HG02798 (cell line): ENCODE results near the gene GNA12.
"Not testable (repeated sequence)": the region's sequence is repeated elsewhere in the genome, so short reads cannot be mapped to it uniquely, and the experiment has no call there.

Experiments used
- ATAC-seq: cut with Tn5 transposase; IDR thresholded peaks from one replicate; pipeline ENCODE4 v1.9.1; 2021; ENCODE audit warnings: mild to moderate bottlenecking; ENCODE audit not compliant: unreplicated experiment, poor library complexity

The GNA12 gene

DNA sequence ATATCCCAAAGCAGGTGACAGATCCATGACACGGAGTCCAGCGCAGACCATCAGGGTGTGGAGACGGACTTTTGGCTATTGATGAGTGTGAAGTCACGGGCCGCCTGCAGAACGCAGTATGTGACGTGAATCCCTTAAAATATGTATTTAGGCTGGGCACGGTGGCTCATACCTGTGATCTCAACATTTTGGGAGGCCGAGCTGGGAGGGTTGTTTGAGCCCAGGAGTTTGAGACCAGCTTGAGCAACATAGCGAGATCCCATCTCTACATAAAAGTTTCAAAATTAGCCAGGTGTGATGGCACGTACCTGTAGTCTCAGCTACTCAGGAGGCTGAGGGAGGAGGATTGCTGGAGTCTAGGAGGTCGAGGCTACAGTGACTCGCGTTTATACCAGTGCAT is 158.0 kb downstream of the GNA12 start:
- no peak for ATAC-seq

DNA sequence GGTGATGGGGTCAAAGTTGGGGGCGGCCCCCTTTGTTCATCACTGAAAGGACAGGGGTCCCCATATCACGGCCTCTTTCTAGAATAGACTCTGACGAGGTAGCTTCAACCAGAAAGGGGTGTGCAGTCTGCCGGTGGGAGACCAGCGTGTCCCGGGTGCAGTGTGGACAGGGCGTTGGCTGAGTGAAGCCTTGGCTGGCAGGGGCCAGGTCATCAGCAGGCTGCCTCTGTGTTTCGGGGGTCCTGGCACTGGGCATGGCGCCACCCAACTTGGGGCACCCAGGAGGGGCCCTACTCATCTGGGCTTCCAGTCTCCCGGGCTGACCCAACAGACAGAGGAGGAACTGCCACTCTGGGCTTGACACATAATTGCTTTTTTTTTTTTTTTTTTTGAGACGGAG is 159.6 kb downstream of the GNA12 start:
- no peak for ATAC-seq

DNA sequence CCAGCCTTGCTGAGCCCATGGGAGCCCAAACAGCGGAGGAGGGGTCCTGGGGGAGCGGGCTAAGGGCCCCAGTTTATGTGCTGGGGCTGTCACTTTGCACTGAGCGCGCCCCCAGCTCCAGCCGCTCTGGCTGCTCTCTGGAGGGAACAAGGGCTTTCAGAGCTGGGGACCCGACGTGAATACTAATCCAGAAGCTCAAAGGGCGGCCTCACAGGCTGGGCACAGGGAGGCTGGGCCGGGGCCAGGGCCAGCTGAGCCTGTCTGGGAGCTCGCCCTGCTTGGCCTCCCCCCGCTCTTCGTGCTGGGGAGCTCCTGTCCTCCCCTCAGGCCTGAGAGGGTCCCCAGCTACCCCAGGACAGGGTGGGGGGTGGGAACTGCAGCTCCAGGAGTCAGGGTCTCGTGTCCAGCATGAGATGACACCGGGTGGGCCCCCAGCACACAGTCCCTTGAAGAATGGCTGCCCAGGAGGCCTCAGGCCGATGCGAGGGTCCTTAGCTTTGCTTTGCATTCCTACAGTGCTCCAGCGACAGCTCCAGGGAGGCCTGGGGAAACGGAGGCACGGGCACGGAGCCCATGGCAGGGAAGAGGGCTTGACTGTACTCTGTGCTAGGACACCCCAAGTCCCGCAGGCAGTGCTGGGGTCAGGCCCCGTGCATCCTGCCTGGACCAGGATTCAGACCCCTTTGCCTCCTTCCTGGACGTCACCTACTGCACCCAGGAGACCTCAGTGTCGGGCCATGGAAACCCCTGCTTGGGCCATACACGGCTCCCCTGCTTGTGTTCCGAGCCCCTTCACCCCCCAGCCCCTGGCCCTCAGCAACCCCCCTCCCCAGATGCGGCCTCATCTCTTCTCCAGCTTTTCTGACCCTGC is 161.9 kb downstream of the GNA12 start:
- no peak for ATAC-seq

DNA sequence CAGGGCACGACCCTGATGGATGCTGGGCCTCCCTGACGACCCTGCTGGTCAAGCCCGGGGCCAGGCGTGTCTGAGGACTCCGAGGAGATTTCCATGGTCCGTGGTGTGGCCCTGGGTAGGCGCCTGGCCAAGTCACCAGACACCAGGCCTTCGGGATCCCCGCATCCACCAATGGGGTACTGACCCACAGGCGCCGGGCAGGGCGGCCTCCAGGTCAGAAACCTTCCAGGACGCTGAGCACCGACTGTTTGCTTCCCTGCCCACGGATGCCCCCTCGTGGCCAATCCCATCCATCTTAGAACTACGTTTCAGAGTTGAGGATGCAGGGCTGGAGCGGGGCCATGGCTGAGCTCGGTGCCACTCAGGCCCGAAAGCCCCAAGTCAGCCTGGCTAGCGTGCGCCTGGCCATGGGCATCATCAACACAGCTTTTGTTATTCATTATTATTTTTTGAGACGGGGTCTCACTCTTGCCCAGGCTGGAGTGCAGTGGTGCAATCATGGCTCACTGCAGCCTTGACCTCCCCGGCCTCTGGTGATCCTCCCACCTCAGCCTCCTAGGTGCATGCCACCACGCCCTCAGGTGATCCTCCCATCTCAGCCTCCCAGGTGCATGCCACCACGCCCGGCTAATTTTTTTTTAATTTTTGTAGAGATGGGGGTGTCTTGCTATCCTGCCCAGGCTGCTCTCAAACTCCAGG is 163.2 kb downstream of the GNA12 start:
- ATAC-seq = no peak

DNA sequence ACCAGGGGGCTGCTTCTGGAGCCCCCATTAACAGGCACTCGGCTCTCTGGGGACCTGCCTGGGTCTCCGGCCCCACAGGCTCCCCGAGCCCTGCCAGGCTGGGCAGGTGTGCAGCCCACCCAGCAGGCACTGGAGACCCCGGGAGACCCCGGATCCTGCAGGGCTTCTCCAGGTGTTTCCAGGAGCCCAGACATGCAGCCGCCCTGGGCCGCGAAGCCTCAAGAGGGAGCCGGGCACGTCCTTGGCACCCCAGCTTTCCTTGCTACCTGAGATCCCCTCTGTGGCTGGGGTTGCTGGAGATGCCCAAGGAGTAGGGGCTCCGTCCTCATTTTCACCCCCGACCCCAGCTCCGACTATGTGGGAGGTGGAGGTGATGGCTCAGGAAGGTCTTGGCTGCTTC is 163.9 kb downstream of the GNA12 start:
- ATAC-seq = no peak

DNA sequence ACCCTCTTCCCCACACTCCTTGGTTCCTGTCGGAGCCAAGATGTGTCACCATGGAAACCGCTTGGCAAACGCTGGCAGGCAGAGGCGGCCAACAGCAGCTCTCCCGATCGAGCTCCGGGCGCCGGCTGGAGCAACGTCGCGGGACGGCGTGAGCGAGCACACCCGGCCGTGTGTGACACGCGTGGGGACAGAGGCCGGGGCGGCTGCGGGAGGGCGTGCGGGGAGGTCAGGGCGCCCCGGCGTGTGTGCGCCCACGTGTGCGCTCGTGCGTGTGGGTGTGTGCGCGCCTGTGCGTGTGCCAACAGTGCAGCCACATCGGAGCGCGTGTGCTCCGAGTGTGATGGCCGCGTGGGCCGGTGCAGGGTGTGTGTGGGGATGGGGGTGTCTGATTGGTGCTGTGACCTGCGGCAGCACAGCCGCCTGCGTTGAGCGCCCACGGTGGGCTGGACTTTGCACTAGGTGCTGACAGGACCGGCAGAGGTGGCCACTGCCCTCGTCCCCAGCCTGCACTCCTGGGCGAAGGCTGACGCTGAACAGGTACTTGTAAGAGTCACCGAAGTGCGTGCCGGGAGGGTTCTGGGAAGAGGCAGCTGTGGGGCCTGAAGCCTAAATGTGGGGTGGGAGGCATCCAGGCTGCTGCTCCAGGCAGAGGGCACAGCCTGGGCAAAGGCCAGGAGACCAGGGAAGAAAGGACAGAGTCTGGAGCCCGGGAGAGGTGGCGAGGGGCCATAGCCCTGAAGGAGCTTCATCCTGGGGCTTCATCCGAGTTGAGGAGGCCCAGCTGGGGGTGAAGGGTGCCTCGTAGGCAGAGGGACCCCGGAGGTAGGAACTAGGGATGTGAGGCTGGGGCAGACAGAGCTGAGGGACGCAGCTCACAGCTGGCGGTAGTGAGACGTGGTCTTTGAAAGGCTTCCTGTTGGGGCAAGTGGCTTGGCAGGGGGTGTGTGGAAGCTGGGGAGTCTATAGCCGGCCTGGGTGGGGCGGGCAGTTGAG is 164.7 kb downstream of the GNA12 start:
- not testable (repeated sequence) for ATAC-seq

DNA sequence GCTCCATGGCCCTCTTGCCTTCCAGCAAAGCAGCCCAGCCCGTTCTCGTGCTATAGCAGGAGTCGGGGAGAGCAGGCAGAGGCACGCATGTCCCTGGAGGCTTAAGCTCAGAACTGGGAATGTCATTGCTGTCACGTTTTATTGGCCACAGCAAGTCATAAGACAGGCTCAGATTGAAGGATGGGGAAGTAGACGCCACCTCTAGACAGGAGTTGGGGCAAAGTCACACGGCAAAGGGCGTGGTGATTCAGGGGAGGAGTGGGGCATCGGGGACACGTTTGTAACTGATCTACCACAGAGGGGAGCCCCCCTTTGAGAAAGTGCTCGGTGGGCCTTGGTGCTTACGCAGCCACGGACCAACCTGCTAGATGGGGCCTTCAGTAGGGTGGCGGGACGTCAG is 165.7 kb downstream of the GNA12 start:
- not testable (repeated sequence) for ATAC-seq
